HG03175 (cell line): ENCODE data around the gene CREB5.

Experiments used
- ATAC-seq: cut with Tn5 transposase; IDR thresholded peaks from one replicate; pipeline ENCODE4 v1.9.1; 2021; ENCODE audit warnings: mild to moderate bottlenecking, moderate library complexity; ENCODE audit not compliant: unreplicated experiment

CREB5 gene

DNA sequence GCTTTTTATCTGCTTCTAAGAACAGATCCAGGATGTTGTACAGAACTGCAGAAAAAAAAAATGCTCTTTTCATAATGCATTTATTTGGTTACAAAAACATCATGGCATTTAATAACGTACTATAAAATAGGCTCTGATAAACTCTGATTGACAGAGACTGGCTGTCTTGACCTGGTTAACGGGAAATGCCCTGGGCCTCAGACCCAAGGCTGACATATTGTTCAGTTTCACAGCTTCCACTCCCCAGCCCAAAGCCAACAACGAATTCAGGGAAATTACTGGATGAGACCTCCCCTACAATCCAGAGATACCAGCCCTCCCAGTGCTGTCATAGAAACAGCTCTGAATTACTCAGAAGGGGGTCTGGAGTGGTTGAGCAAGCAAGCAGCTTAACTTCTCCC, 260.1 kb downstream of the CREB5 start:
- ATAC-seq, result no peak

DNA sequence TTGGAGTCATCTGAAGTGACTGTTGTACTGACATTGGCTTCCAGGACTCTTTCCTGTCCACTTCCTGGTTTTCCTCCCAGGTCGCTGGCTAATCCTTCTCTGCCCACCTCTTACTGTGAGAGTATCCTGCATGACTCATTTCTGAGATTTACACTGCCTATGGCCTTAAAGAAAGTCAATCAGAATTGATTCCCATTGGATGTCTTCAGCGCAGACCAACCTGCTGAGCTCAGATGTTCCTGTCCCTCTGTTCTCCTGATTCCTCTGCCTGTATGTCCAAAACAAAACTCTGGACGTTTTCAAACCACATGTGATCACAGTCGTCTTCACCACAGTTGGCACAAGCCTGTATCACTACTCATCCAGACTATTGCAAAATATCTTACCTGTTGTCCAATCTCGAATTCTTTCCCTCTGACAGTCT, 262.1 kb downstream of the CREB5 start:
- ATAC-seq, result no peak

DNA sequence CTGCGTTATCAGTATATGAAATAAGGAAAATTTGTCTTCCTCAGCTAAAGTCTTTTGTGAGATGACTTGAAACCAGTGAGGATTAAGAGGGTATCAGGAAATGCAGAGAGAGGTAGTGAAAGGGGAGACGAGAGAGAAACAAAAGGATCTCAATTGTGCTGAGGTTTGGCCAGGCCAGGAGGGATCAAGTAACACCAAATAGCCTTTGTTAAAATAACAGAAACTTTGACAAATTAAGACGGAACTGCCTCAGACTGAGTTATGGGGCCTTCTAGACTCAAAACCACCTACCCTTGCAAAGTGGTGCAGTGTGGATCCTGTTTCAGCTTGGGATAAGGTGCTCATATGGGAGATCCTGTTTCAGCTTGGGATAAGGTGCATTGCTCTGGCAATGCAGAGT, 263.1 kb downstream of the CREB5 start:
- ATAC-seq, result no peak

DNA sequence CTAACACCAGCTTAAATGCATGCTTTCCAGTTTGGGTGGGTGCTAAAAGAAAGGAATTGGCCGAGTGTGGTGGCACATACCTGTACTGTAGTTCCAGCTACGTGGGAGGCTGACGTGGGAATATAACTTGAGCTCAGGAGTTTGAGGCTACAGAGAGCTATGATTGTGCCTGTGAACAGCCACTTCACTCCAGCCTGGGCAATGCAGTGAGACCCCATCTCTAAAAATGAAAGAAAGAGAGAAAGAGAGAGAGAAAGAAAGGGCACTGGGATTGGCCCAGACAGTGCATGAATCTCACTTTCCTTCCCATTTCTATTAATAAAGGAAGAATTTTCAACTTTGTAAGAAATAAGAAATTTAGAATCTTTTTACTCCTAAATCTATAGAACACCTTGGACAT, 265.4 kb downstream of the CREB5 start:
- ATAC-seq, result no peak

DNA sequence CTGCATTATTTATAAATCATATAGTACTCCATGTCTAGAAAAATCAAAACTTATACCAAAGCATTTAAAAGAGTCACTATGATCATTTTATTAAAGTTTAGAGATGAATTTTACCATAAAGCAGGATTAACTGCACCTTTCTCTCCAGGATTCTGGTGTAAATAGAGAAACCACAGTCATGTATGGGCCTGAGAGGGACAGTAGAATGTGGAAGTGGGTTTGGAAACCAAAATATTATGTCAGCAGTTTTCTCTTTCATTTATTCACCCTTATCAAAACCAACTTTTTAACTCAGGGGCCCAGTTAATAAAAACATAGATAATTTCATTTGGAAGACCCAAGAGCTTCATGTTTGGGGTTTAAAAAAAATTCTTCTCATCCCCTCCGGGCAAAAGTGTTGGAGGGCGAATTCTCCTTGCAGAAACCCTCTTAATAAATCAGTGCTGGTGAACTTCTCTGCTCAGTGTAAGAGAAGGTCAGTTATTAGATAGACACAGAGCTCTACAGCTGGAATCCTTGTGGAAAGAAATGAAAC, 266.2 kb downstream of the CREB5 start:
- no peak for ATAC-seq

DNA sequence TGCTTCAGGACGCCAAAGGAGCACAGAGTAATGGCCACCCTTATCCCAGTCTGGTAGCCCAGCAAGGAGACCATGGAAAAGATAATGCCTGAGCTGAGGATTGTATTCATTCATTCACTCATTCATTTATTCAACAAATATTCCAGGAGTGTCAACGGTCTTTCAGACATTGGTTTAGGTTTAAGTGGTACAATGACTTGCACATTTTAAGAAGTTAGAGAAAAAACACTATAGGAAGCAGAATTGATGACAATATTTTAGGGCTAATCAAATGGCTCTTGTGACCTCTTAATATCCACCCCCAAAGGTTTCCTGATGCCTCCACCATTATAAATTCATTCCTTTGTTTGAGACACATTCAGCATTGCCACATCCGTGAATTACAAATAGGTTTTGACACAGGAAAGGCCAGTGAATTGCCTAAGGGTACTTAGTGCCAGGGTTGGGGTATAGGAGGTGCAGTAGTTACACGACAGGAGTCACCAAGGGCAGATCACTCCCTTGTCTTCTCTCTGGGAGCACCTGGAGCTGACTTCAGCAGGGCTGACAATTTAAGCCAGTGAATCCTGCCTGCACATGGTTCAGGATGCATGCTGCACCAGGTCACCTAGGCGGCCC, 269.5 kb downstream of the CREB5 start:
- no peak for ATAC-seq

DNA sequence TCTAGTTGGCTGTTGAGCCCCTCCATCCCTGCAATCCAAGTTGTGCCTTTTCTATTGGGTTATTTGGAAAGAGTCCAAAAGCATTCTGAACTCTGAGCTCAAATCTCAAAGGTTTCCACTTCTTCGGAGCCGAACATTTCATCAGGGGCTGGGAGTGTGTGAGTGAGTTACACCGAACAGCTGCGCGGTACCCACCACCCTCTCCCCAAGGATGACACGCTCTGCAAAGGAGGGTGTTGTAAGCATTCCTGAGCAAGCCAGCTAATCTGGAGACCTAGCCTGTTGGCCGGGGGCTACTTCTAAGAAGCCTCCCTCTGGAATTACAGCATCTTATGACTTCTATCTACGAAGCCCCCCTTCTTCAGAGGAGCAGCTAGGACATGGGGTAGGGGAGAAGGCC, 270.5 kb downstream of the CREB5 start:
- no peak for ATAC-seq

DNA sequence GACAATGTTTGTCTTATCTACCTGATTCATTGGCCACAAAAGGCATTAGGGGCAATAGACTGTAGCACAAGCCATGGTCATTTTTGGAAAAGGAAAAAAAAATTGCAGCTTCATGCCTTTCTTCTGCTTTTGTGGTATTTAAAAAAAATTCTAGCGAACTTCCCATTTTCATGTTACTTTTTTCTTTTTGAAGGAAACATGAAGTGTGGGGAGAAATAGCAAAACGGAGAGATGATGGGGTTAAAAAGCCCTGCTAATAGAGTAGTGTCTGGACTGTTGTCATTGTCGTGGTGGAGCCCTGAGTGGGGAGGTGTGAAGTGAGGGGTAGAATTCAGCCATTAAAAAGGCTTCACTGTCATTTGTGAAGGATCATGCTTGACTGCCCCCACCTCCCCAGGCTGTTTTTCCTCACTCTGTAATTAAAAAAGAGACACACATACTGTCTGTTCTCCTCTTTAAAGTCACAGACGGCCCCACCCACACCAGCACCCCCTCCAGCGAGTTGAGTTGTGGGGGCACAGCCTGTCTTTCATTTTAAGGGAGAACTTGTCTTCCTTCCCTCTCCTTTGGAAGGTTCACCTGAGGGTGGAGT, 272.4 kb downstream of the CREB5 start:
- ATAC-seq, result peak; percentile 37

DNA sequence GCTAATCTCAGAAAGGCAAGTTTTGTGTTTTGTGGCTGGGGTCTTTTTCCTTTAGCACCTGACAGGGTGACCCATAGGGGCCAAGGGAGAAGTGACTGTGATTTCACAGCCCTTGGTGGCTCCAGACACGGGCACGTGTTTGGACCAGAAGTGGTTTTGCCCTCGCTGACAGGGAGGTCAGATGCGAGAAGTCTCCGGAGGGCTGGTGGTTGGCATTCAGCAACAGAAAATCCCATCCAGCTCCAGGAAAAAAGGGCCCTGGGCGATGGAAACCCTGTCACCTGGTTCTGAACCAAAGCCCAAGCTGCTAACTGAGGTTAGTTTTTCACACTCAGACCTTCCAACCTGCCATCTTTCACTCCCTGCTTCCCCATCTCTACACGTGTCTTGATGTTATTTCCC, 272.9 kb downstream of the CREB5 start:
- ATAC-seq, result peak; percentile 33

DNA sequence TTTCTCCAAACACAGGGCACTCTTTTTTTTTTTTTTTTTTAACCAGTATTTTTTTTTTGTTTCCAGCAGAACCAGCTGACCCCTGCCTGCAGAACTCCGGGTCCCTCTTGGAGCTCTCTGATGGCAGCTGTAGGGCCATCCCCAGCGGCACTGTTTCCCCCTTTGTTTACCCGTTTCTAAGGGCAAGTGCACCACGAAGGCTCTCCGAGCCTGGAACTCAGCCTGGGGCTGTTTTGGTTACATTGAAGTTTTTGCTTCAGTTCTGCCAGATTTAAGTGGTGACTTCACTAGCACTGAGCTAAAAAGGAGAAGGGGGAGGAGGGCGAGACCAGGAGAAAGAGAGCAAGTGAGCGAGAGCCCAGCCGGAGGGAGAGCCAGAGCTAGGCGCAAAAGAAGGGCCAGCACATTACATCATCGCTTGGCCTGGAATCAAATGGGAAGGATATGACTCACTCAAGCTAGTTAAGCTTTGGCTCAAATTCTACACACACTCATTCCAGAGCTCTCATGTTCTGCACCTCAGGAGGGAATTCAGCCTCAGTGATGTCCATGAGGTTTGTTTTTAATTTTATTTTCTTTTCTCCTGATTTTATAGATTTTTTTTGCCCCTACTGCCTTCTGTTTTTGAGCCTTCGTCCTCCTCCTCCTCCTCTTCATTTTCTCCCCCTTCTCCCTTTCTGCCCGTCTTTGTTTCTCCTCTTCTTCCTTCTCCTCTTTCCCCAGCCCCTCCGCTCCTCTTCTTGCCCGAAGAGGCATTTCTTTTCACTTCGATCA, 273.5 kb downstream of the CREB5 start:
- ATAC-seq, result peak; percentile 47

DNA sequence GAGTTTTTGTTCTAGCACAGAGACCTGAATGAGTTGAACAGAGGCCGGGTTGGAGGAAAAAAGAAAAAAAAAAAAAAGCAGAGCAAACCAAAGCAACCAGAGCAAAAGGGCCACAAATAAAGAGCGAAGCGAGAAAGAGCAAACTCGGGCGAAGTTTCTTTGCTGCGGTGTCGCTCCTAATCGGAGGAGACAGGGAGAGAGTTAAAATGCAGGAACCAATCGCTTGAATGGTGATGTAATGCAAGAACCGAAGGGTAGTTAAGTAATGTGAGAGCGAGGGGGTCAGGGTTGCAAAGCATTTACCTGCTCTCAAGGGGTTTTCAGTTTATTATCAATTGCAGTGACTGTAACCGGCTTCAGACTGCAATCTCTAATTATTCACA, 274.1 kb downstream of the CREB5 start:
- ATAC-seq, result no peak

DNA sequence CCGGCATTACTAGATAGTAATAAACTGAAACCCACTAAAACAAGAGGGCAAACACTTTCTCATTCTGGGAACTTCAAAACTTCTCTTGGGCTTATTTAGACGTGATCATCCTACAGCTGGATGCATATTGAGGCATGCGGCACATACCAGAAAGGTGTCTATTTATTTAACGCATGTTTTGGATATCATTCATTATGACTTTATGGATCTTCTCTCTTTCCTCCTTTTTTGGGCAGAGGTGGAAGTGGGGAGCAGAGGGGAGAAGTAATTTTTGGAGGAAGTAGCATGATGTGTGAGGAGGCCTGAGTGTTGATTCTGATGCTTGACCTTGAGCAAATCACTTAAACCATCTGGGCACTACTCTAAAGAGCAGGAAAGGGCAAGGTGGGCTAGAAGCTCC, 275.2 kb downstream of the CREB5 start:
- no peak for ATAC-seq

DNA sequence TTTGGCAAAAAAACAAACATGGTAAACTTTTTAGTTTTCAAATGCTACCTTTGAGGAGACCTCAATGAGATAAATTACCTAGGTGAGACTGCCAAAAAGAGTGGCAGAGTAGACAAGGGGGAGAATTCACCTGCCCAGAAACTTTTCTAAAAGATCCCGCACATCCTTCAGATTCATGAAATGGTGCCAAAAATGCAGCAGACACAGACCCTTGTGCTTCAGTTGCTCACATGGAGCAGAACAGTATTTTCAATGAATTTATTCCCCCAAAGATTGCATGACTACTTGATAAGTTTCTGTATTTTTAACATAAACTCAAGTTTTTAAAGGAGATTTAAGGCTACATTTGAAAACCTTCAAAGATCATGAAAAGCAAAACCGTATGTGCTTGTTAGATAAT, 275.9 kb downstream of the CREB5 start:
- no peak for ATAC-seq

DNA sequence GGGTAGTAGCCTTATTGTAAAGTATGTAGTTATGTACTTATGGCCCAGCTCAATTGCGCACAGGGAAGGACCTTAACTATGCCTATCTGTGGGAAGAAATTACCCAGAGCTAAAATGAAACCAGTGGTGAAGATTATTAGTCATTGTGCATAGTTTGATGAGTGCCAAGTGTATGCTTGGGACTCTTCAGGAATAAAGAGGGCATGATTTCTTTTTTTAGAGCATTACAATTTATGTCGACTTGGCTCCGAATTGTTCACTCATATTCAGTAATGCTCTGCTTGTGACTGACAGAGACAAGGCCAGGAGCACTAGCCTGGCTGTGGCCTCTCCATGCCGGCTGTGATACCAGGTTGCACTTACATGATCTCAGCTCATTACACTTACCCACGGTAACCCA, 276.3 kb downstream of the CREB5 start:
- no peak for ATAC-seq

DNA sequence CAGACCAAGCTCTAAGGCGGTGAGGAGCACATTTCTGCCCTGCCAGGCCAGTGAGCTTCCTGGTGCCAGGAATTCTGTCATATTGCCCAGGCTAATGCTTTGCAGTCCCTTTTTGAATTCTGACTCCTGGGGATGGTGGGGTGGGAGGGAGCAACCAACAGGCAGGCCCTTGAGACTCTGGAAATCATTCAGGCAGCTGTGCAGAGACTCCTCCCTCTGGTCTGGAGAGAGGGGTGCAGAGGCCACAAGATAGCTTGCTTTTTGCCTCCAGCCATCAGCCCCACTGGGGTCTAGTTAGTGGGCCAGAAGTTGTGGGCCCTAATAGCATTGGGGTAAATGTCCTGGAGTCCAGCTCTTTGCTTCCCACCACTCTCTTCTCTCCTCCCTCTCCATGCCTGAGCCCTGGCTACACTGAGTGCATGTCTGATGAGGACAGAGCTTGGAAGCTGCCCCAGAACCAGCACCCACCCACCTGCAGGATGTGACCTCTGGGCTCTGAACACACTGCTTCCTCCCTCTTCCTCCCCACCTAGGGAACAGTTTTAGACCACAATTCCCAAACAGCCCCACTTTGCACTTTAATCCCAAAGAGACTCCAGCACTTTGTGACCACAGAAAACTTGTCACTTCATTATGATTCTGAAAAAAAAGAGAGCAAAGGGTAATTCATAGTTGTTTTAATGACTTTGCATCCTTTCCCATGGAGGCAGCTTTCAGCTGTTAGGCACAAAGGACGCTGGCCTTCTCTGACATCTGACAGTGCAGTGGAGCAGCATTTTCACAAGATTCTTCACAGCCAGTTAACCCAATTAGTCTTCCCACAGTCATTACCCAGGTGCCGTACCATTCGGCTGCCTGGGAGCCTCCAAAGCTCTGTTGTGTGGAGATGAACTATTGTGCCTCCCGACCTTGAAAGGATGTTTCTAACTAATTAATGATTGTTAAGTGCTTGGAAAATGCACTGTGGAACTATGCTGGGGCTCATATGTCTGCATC, 283.3 kb downstream of the CREB5 start:
- no peak for ATAC-seq

DNA sequence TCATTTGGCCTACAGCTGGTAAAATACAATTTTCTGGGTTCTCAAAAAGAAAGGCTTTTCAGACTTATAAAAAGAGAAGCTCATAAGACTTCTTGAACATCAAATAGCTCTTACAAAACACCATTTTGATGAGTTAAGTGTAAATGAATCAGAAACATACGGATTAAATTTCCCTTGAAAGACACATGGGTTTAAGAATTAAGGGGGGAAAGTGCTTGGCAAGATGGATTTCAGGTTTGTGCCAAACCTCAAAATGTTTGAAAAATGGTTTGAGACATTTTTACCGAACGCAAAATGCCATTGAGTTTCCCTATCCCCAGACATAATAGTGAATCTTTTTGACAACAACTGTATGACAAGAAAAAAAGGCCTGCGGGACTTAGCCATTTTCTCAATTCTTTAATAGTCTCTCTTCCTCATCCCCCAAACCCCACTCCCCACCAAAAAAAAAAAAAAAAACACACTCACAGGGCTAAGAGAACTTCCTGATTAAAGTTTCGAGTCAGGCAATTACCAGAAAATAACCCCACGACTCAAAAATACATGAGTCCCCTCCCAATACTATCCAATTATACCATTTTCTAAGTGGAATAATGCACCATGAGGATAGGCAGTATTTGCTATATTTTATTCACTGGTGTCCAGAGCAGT, 285.7 kb downstream of the CREB5 start:
- ATAC-seq, result no peak

DNA sequence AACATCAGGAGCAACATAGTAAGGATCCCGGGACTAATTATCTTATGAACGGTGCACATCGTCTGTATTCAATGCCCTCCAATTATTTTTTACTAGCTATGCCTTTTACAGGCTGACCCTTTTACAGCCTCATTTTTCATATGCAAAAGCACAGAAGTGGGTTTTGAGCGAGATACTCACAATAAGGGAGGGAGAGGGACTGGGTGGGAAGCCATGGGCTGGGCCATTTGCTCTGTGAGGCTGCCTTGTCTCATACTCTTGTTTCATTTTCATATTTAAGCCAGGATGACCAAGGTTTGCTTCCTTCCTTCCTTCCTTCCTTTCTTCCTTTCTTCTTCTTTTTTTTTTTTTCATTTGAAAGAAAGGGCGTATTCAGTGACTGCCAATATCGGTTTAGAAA, 286.5 kb downstream of the CREB5 start:
- no peak for ATAC-seq

DNA sequence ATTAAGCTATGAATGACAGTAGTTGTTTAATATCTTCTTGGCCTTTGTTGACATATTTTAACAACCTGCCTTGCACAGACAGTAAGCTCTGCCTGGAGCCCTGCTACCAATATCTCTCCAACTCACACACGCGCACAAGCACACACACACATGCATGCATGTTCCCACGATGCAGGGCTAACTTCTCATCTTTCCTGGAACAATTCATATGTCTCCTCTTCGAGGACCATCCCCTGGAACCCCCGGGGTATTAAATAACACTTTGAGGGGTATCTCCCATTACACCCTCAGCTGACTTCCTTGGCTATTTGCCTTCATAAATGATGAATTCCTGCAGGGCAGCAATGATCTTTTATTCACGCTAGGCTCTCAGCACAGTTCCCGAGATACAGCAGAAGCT, 287.8 kb downstream of the CREB5 start:
- no peak for ATAC-seq

DNA sequence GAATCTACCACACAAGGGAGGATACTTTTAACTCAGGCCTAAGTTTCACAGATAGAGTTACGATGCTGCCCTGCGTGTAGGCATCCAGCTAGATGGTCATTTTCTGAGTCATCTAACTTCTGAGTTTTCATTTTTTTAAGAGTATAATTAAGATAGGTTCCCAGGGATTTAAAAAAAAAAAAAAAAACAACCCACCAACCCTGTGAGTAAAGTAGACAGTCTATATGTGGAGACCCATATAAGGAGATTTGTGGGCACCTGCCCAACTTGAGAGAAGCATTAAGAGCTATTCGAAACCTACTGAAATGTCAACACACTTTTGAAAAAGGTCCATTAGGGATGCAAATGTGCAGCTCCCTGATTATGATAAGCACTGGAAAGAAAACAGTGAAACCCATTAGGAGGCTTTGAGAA, 288.5 kb downstream of the CREB5 start:
- no peak for ATAC-seq

DNA sequence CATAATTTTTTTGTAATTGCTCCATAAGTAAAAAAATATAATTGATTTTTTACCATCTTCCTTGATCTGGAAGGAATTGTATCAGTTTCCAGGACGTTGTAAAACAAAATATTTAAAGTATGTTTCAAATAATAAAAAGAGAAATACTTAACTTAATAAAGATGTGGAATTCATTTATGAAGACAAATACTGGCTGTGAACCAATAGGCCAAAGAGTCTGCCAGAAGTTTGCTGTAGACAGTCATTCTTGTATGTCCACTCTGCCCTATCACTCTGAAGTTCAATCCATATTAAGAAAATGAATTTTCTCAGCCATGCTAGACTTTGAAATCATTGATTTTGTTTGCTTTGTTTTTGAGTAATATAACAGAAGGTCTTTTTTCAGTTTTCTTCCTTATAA, 289.4 kb downstream of the CREB5 start:
- no peak for ATAC-seq
